GM04504 (cell line): ENCODE data around the gene P2RX6.
A peak's percentile ranks its signal among the peaks of the same experiment; 100 is the strongest.

Experiments
- DNase-seq: peaks from one replicate; pipeline ENCODE4 v3.0.0-alpha.2; 2012; ENCODE audit warnings: low read depth

P2RX6 gene

GRCh38 chr22:20979940-20980453 lies 35.0 kb upstream of the P2RX6 start:
- DNase-seq, result no peak

- DNase-seq, result no peak
Observed at GRCh38 chr22:20980523-20980922, 34.4 kb upstream of the P2RX6 start.

DNA sequence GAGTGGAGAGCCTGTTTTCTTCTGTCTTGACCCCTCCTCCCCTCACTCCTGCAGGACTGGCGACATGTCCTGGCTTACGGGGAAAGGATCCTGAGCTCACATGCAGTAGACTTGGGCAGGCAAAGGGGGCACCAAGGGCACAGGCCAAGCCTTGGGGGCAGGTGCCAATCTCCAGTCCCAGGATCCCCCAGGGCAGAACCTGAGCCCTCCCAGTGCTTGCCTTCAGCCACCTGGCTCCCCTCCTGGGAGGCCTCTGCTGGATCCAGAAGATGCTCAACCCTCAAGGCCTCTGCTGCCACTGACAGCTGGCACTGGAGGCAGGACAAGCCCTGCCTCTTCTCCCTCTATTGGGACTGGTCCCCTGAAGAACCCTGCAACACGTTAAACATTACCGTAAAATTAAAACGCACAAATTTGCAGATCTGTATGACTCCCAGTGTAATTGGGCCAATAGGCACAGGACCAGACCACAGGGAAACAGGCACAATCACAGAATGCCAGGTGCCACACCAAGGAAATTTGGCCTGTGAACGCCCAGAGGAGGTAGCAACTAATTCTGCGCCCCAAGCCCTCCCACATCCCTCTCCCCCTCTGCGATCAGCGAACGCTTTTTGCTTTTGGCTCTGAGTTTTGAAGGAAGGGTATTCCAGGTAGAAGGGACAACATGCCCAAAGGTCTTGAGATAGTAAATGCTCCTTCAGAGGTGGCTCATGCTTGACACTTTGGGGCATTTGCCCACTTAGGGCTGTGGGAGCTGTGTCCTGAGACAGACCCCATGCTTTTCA lies 33.8 kb upstream of the P2RX6 start:
- no peak for DNase-seq

DNA sequence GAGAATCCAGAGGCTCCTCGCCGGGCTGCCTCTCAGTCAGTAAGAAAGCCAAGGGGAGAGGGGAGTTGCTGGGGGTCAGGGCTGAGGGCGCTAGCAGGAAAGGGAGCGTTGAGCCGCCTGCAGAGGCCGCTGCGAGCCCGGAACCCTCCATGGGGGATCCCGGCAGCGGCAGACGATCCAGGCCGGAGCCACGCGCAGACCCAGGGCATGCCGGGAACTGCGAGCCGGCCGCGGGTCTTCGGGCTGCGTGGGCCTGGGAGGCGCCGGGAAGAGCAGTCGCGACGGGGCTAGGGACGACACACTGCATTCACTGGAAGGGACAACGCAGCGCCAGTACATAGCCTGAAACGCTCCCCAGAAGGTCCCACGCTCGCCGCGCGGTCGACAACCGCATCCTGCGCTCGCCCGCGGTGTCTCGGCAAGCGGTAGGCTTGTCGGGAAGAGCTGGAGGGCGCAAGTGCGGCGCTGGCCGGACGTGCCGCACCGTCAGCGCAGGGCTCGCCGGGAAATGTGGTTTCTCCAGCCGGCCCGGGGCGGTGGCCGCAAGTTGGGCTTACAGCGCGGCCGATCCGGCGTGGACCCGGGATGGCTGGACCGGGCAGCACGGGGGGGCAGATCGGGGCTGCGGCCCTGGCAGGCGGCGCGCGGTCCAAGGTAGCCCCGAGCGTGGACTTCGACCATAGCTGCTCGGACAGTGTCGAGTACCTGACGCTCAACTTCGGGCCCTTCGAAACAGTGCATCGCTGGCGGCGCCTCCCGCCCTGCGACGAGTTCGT lies 33.0 kb upstream of the P2RX6 start, which contains the start of gene LZTR1:
TSS of gene LZTR1 (plus strand) at position 511 of the 776 bp plus-strand sequence. CDS start at position 586, 75 bp downstream.
- DNase-seq, result peak; percentile 60

DNA sequence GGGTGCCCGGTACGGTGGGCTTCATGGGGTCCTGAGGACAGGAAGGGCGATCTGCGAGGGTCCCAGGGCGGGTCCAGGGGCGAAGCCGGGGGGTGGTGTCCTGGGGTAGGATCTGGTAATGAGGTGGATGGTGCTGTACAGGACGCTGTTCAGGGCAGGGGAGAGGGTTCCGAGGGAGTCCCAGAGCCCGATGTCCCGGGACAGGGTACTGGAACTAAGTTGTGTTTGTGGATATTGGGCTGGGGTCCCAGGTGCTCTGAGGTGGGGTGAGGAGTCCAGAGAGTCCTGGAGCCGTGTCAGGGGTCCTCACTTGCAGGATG lies 32.4 kb upstream of the P2RX6 start:
- no peak for DNase-seq

- no peak for DNase-seq
Observed at GRCh38 chr22:20983081-20983771, 31.7 kb upstream of the P2RX6 start.

DNA sequence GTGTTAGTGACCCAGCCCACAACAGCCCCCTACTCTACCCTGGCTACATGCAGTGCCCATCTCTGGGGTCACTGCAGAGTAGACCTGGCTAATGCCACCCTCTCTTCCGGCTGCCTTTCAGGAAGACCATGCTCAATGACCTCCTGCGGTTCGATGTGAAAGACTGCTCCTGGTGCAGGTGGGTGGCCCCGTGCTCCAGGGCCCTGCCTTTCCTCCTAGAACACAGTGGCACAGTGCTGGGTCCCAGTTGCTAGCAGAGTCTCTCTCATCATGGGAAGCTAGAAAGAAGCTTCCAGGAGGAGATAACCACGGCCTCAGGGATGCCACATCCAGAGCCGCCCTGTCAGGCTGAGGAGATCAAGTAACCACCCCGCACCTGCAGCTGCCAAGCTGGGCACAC lies 29.2 kb upstream of the P2RX6 start:
- DNase-seq, result no peak

DNA sequence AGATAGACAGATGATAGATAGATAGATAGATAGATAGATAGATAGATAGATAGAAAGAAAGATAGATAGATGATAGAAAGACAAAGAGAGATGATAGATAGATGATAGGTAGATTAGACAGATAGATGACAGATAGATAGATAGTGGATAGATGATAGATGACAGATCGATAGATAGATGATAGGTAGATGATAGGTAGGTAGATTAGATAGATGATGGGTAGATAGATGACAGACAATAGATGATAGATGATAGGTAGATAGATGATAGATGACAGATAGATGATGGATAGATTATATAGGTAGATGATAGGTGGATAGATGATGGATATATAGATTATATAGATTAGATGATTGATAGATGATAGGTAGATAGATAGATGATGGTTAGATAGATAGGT lies 28.6 kb upstream of the P2RX6 start:
- DNase-seq, result no peak

DNA sequence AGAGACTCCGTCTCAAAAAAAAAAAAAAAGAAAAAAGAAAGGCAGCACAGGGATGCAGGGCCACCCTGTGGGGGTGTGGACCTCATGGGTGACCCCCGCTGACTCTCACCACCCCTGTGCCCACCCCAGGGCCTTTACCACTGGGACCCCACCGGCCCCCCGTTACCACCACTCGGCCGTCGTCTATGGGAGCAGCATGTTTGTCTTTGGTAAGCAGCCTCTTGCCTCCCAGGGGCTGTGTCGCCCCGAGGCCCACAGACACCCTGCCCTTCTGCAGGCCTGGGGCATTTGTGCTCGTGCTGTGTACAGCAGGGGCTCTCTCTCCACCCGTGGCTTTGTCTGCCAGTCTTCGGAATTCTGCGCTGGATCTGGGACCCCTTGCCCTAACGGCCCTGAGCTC lies 27.6 kb upstream of the P2RX6 start:
- no peak for DNase-seq

DNA sequence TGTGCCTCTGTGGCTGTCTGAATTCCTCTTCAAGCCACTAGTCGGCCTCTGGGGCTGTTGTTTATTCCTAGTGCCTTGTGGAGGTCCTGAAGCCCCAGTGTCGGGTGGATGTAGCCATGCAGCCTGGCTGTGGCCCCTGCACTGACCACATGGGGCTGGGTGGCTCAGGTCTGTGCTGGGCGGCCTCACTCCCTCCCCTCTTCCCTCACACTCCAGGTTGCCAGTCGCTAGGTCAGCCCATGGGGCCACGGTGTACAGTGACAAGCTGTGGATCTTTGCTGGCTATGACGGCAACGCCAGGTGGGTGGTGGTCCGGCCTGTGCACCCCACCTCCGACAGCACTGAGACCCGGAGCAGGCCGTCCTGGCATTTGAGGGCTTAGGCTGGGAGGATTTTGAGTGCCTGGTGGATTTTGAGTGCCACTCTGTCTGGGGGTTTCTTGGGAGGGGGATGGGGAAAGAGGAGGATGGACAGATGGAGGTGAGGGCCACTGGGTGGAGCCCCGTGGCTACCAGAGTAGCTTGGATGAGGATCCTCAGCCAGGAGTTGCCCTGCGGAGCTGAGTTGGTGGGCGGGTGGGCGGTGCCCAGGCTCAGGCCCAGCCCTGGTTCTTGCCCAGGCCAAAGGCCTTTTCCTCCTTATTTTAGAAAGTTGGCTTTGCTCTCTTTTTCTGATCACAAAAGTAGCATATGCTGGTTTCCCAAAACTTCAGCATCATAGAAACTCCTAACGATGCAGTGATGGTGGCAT lies 26.2 kb upstream of the P2RX6 start:
- no peak for DNase-seq

DNA sequence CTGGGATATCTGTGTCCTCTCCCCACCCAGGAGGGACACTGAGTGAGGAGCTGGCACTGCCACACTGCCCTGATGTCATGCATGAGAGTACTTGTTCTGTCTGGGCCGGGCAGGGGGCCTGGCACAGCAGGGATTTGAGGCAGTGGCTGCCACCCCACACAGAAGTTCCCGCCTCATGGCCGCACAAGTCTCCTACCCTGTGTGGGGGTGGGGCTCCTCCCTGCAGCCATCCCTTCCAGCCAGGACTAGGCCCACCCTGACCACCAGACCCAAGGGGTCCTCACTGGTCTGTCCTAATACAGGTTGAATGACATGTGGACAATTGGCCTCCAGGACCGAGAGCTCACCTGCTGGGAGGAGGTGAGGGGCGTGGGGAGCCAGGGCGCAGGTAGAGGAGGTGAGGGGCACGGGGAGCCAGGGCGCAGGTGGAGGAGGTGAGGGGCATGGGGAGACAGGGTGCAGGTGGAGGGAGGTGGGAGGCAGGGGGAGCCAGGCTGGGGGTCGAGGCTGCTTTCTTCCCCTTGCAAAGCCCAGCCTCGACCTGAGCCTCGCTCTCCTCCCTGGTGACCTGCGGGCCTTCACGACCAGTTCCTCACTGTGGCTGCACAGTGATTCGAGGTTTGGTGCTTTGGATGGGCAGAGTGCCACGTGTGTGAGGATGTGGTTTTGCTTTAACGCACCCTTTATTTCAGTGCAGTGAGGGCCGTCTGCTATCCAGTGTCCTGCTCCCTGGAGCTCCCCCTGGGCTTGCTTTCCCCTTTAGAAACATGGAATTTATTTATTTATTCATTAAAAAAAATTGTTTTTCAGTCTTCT lies 25.4 kb upstream of the P2RX6 start:
- DNase-seq, result no peak

GRCh38 chr22:20990184-20991180 lies 24.5 kb upstream of the P2RX6 start:
- no peak for DNase-seq

DNA sequence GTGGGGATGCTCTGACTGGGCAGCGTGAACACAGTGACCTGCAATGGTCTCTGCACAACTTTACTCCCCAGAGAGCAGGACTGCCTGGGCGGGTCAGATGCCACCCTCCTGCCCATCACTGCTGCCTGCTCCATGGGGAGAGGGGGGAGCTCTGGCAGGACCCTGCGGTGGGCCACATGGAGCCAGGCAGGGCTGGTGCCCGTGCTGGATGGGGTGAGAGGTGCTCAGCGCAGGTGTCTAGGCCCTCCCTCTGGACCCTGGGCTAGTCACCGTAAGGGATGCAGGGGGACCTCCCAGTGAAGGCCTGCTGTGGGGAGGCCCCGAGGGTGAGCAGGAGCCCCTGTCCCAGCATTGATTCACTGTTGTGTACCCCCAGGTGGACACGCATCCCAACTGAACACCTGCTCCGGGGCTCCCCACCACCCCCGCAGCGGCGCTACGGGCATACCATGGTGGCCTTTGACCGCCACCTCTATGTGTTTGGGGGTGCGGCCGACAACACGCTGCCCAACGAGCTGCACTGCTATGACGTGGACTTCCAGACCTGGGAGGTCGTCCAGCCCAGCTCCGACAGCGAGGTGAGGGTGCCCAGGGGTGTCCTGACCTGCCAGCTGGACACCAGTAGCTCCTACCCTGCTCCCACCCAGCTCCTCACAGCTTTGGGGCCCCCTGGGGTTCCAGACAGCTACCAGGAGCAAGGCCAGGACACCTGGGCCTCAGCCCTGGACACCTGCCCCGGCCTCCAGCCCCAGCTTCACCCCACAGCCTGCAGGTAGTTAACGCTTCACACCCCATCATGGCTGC lies 23.5 kb upstream of the P2RX6 start:
- DNase-seq, result no peak

DNA sequence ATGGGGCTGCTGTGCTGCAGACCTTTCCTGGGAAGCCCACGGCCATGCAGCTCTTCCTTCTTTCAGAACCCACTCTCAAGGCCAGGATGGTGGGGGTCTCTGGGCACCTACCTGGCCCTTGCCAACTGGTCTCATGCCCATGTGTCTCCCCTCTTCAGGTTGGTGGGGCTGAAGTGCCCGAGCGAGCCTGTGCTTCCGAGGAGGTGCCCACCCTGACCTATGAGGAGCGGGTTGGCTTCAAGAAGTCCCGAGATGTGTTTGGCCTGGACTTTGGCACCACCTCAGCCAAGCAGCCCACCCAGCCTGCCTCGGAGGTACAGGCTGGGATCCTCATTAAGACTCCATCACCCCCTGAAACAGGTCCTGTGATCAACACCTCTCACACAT lies 22.9 kb upstream of the P2RX6 start:
- no peak for DNase-seq

DNA sequence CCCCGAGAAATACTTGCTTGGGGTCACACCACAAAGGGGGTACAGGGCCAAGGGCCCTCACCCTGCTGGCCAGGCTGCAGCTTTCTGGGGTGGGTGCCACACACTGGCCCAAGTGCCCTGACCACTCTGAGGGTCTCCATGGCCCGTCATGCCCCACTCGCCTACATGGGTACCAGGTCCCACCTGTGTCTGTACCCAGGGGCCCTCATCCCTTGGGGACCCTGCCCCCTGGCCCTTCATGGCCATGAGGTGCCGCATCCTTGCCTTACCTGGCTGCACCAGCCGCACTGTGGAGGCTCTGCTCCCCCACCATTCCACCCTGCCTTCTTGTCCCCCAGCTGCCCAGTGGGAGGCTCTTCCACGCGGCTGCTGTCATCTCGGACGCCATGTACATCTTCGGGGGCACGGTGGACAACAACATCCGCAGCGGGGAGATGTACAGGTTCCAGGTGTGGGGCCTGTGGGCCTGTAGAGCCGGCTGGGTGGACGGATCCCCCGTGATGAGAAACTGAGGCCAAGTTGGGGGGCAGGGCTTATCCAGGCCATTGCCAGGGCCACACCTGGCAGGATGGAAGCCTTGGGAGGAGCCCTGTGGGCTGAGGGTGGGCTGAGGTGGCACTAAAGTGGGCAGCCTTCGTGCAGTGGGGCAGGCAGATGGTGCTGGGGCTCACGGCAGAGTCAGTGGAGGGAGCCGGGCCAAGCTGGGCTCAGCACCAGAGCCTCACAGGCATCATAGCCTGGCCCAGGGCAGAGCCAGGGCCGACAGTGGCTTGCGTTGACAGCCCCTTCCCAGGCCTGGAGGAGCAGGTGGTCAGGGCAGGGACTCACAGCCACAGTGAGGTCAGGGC lies 22.3 kb upstream of the P2RX6 start:
- DNase-seq, result no peak

GRCh38 chr22:20993304-20994127 lies 21.4 kb upstream of the P2RX6 start:
- no peak for DNase-seq
